ENCODE results near the gene ROBO1.

The ROBO1 gene

DNA sequence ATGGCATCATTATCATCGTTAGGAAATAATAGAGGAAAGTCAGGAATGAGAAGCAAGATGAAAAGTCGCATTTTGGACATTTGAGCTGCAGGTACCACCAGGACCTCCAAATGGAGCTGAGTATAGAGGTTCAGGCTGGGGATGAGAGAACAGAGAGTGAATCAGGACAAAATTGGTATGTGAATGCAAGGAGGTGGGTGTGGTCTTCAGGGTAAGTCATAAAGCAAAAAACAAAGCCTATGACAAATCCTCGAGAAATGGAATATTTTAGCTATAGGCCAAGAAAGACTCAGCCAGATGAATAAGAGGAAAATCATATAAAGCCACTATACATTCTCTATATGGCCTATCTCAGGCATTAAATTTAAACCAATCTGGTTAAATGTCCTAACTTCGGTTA is 841.3 kb downstream of the ROBO1 start:
- Mint-ChIP-seq H3K27me3 (no peaks in the 10 kb centered on the region), H3K27ac (no peak overlapping the region), H3K36me3 (ENCODE audit: low read depth) (no peaks in the 10 kb centered on the region), H3K4me3 (no peak overlapping the region), H3K9me3 (peaks cover 12% of the 10 kb centered on the region), H3K4me1 (ENCODE audit: low read depth) (no peaks in the 10 kb centered on the region)
- DNase-seq = no peak

DNA sequence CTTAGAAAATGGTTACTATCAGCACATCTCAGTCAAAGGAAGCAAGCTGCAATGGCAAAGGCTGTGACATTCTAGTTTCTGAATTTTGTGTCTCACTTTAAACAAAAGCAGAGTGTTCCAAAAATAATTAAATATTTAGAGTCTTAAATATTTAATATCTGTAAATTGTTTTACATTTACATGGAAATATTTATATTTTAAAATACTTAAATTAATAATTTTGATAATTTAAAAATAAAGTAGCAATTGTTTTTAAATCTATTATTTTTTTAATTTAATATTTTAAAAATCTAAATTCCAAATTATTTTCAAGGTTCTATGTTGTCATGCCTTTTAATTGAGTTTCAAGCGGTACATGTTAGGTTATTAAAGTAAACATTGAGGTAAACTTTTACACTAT is 843.1 kb downstream of the ROBO1 start:
- H3K4me3 Mint-ChIP-seq = no peak overlapping the region
- DNase-seq = no peak
- H3K9me3 Mint-ChIP-seq = peaks cover 9% of the 10 kb centered on the region
- H3K27ac Mint-ChIP-seq = no peak overlapping the region
- no peaks in the 10 kb centered on the region for H3K27me3 Mint-ChIP-seq
- H3K36me3 Mint-ChIP-seq (ENCODE audit: low read depth) = no peaks in the 10 kb centered on the region
- no peaks in the 10 kb centered on the region for H3K4me1 Mint-ChIP-seq (ENCODE audit: low read depth)

DNA sequence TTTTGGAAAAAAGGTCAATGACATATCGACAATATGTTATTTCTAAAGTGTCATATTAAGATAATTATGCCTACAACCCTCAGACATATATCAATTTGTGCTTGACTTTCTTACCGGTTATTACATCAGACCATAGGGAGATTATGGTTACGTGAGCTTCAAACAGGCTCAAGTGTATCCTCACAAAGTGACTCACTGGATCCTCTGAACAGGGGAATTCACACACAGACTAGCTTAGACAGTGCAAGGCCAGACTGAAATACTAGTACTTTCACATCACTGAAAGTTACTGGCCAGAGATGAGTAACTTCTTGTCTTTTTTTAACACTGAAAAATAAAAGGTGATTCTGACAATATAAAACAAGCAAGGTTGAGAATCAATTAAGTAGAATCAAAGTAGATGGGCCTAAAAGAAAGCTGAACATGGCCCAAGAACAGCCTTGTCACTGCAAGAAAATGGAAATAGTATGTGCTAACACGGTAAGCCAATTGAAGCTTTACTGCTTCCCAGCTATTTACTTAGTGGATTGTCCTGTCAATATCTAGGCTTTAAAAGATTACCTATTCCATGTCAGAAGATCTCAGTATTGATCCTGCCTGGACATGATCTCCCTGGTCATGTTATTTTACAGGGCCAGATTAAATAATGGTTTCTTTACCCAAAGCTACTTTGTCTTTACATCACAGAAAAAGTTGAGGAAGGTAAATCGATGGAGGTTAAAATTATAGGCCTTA is 848.6 kb downstream of the ROBO1 start:
- H3K36me3 Mint-ChIP-seq (ENCODE audit: low read depth) = no peaks in the 10 kb centered on the region
- no peak overlapping the region for H3K27ac Mint-ChIP-seq
- DNase-seq = no peak
- H3K4me1 Mint-ChIP-seq (ENCODE audit: low read depth) = no peaks in the 10 kb centered on the region
- H3K4me3 Mint-ChIP-seq = no peak overlapping the region
- peaks cover 9% of the 10 kb centered on the region for H3K9me3 Mint-ChIP-seq
- H3K27me3 Mint-ChIP-seq = no peaks in the 10 kb centered on the region

DNA sequence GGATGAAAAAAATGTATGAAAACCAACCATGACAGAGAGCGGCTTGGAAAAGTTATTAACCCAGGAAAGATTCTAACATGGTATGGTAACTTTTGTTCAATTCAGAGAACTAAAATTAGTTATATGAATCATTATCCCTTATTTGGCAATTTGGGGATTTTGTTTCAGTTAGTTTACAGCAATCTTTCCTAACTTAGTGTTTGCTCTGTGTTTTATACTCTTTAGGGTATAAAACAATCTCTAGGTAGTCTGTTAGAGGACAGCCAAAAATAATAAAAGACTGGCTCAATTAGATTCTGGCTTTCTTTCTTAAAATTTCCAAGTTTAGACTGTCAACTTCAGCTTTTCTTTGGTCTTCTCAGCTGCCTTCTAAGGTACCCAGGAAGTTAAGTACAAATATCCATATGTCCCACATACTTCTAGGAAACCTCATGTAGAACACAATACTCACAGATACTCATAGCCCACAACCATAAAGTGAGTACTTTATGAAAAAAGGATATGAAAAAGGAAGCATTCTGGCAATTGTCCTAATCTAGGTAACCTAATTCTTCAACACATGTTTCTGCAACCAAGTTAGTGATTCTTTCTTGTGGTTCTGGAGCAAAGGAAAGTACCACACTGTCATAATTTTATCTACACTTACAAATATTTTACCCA is 849.3 kb downstream of the ROBO1 start:
- no peak for DNase-seq
- Mint-ChIP-seq H3K4me3 (no peak overlapping the region), H3K27ac (no peak overlapping the region), H3K4me1 (ENCODE audit: low read depth) (no peaks in the 10 kb centered on the region), H3K27me3 (no peaks in the 10 kb centered on the region), H3K9me3 (peaks cover 10% of the 10 kb centered on the region), H3K36me3 (ENCODE audit: low read depth) (no peaks in the 10 kb centered on the region)

DNA sequence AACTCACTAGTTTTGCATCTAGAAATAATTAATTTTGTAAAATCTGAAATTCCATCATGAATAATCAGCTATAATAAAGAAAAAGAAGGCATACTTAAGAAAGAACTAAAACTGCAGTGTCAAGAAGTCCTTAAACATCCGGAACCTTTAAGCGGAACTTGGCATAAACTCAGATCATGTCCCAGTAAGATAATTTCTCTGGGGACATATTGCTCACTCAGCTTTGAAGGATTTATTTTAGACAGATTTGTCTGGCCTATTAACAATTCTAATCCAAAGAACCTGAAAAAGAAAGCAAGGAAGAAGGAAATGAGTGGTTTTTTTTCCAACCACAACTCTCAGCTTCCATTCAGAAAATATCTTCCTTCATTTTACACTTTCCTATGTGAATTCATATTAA is 850.3 kb downstream of the ROBO1 start:
- no peak overlapping the region for H3K27ac Mint-ChIP-seq
- H3K4me1 Mint-ChIP-seq (ENCODE audit: low read depth) = no peaks in the 10 kb centered on the region
- H3K4me3 Mint-ChIP-seq = no peak overlapping the region
- H3K36me3 Mint-ChIP-seq (ENCODE audit: low read depth) = no peaks in the 10 kb centered on the region
- no peak for DNase-seq
- H3K27me3 Mint-ChIP-seq = no peaks in the 10 kb centered on the region
- peaks cover 6% of the 10 kb centered on the region for H3K9me3 Mint-ChIP-seq

- H3K27me3 Mint-ChIP-seq = no peaks in the 10 kb centered on the region
- no peak overlapping the region for H3K27ac Mint-ChIP-seq
- H3K9me3 Mint-ChIP-seq = peaks cover 7% of the 10 kb centered on the region
- no peak overlapping the region for H3K4me3 Mint-ChIP-seq
- H3K36me3 Mint-ChIP-seq (ENCODE audit: low read depth) = no peaks in the 10 kb centered on the region
- H3K4me1 Mint-ChIP-seq (ENCODE audit: low read depth) = no peaks in the 10 kb centered on the region
- no peak for DNase-seq
Measured at GRCh38 chr3:78913711-78914110, 854.1 kb downstream of the ROBO1 start.

DNA sequence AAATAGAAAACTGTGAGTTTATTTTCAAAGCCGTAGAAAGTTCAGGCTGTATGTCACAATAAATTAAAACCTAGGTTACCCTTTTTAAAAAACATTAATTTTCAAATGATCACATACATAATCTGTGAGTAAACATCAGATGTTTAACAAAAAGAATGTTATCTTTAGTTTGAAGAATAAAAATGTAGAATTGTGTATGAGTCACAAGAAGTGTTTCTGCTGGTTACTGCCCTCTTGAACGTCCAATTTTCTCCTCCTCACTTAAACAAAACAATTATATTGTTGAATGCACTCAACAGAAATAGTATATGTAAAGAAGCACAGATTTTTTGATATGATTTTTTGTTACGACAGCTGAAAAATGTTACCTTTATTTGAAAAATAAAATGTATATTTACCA is 855.1 kb downstream of the ROBO1 start:
- no peak overlapping the region for H3K4me3 Mint-ChIP-seq
- H3K36me3 Mint-ChIP-seq (ENCODE audit: low read depth) = no peaks in the 10 kb centered on the region
- peaks cover 7% of the 10 kb centered on the region for H3K9me3 Mint-ChIP-seq
- H3K27me3 Mint-ChIP-seq = no peaks in the 10 kb centered on the region
- DNase-seq = no peak
- H3K27ac Mint-ChIP-seq = no peak overlapping the region
- no peaks in the 10 kb centered on the region for H3K4me1 Mint-ChIP-seq (ENCODE audit: low read depth)

DNA sequence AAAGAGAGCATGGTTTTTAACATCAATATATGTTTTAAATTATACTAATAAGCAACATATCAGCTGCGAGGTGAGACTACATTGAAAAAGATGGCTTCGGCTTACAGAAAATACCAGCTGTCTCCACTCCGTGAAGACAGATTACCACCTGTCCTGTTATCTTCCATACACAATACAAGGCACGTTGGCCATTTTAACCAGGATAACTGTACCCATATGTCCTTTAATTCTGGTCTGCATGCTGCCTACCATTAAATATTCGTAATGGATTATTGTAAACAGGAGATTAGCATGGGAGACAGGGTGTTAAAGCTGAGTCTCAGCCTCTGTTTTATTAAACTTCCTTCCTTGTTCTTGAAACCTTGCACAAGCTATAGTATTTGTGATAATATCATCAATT is 855.5 kb downstream of the ROBO1 start:
- Mint-ChIP-seq H3K4me3 (no peak overlapping the region), H3K9me3 (peaks cover 7% of the 10 kb centered on the region), H3K27ac (no peak overlapping the region), H3K36me3 (ENCODE audit: low read depth) (no peaks in the 10 kb centered on the region), H3K4me1 (ENCODE audit: low read depth) (no peaks in the 10 kb centered on the region), H3K27me3 (no peaks in the 10 kb centered on the region)
- DNase-seq = no peak

DNA sequence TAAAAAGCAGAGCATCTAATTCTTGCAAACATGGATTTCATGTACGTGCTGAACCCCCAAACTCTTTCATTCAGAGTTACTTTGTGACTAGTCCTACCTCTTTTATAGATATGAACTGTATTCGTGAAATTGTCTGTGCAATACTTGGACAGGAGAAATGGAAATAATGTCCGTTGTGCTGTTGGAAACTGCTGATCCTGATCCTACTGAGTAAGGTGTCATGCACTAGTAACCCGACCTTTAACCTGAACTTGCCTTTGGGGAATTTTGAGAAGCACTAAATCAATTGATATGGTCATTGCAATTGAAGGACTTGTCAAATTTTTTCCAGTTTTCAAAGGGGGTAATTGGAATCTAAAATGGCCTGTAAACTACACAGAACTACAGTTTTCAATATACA is 856.4 kb downstream of the ROBO1 start:
- H3K4me3 Mint-ChIP-seq = no peak overlapping the region
- H3K36me3 Mint-ChIP-seq (ENCODE audit: low read depth) = no peaks in the 10 kb centered on the region
- no peak overlapping the region for H3K27ac Mint-ChIP-seq
- DNase-seq = no peak
- no peaks in the 10 kb centered on the region for H3K4me1 Mint-ChIP-seq (ENCODE audit: low read depth)
- peaks cover 11% of the 10 kb centered on the region for H3K9me3 Mint-ChIP-seq
- H3K27me3 Mint-ChIP-seq = no peaks in the 10 kb centered on the region

- H3K9me3 Mint-ChIP-seq = peaks cover 12% of the 10 kb centered on the region
- H3K27ac Mint-ChIP-seq = no peak overlapping the region
- no peaks in the 10 kb centered on the region for H3K27me3 Mint-ChIP-seq
- no peaks in the 10 kb centered on the region for H3K36me3 Mint-ChIP-seq (ENCODE audit: low read depth)
- H3K4me3 Mint-ChIP-seq = no peak overlapping the region
- no peak for DNase-seq
- H3K4me1 Mint-ChIP-seq (ENCODE audit: low read depth) = no peaks in the 10 kb centered on the region
Measured at GRCh38 chr3:78908236-78908635, 859.6 kb downstream of the ROBO1 start.

DNA sequence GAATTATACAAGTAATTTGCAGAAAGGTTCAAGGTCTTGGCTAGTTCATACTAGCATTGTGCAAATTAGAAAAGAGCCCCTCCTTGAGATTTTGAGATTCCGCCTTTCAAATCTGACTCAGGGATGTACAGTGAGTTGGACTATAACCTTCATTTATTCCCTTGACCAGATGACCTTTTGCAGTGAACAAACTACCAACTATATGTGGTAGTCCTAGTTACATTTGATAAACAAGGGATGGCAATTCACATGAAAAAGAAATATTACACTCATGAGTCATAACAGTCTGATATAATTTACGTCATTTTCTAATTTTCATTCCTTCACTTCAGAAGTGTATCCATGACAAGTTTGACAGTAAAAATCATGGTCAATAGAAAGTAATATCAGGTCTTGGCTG is 860.4 kb downstream of the ROBO1 start:
- Mint-ChIP-seq H3K4me3 (no peak overlapping the region), H3K27ac (no peak overlapping the region), H3K36me3 (ENCODE audit: low read depth) (no peaks in the 10 kb centered on the region), H3K4me1 (ENCODE audit: low read depth) (no peaks in the 10 kb centered on the region), H3K9me3 (peaks cover 12% of the 10 kb centered on the region), H3K27me3 (no peaks in the 10 kb centered on the region)
- DNase-seq = no peak

DNA sequence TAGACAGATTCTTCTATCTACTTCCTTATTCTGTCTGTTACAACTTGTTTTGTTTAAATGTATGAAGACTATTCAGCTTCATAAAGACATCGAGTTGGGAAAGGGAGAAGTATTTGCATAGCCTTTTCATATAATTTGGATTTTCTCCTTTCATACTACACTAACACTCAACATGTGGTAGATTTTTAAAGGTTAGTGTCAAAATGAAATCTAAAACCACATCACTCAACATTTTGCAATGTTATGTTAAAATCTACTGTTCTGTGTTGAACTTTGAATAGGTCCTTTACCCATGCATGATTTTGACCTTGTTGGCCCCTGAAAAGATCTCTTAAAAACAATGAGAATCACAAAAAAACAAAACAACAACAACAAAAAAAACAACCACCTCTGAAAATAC is 860.9 kb downstream of the ROBO1 start:
- no peaks in the 10 kb centered on the region for H3K36me3 Mint-ChIP-seq (ENCODE audit: low read depth)
- H3K27me3 Mint-ChIP-seq = no peaks in the 10 kb centered on the region
- H3K27ac Mint-ChIP-seq = no peak overlapping the region
- H3K9me3 Mint-ChIP-seq = peaks cover 12% of the 10 kb centered on the region
- no peak overlapping the region for H3K4me3 Mint-ChIP-seq
- H3K4me1 Mint-ChIP-seq (ENCODE audit: low read depth) = no peaks in the 10 kb centered on the region
- no peak for DNase-seq

DNA sequence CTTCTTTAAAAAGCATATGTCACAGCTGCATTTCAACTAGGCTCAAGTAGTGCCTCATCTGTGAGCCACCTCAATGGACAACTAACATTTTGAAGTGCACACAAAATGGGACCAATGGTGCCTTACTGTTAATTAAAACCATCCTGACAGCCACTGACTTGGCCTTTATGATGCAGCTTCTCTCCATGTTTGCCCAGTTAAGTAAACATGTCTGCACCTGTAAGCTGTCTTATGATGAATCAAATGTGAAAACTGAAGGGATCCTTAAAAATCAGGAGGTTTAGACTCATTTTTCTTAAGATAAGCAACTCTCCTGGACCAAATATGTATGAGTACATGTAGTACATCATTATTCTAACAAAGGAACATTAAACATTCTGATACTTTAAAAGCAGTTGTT is 861.6 kb downstream of the ROBO1 start:
- Mint-ChIP-seq H3K4me3 (no peak overlapping the region), H3K36me3 (ENCODE audit: low read depth) (no peaks in the 10 kb centered on the region), H3K9me3 (peaks cover 12% of the 10 kb centered on the region), H3K27ac (no peak overlapping the region), H3K4me1 (ENCODE audit: low read depth) (no peaks in the 10 kb centered on the region), H3K27me3 (no peaks in the 10 kb centered on the region)
- DNase-seq = no peak

- Mint-ChIP-seq H3K4me1 (ENCODE audit: low read depth) (no peaks in the 10 kb centered on the region), H3K27me3 (no peaks in the 10 kb centered on the region), H3K4me3 (no peak overlapping the region), H3K27ac (no peak overlapping the region), H3K36me3 (ENCODE audit: low read depth) (no peaks in the 10 kb centered on the region), H3K9me3 (peaks cover 12% of the 10 kb centered on the region)
- DNase-seq = no peak
Measured at GRCh38 chr3:78905700-78906099, 862.1 kb downstream of the ROBO1 start.

DNA sequence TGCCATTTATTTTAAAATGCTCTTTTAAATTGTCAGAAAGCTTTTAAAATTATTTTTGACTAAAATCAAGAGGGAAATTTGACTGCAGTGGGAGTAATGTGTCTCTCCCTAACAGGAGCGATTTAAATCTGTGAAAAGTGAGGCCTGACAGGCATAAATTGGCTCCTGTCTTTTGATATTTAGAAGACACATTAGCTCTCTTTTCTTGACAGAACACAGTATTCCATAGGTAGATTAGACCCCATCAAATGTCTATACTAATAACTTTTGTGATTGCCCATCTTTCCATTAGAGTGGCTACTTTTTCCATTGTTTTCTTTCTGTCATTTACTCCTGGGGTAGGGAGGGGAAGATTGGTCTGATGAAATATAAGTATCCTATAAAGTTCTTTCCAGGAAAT is 866.3 kb downstream of the ROBO1 start:
- no peak overlapping the region for H3K4me3 Mint-ChIP-seq
- H3K36me3 Mint-ChIP-seq (ENCODE audit: low read depth) = no peaks in the 10 kb centered on the region
- no peak overlapping the region for H3K27ac Mint-ChIP-seq
- no peaks in the 10 kb centered on the region for H3K27me3 Mint-ChIP-seq
- H3K4me1 Mint-ChIP-seq (ENCODE audit: low read depth) = no peaks in the 10 kb centered on the region
- no peak for DNase-seq
- peaks cover 5% of the 10 kb centered on the region for H3K9me3 Mint-ChIP-seq

All from activated T-cell treated with anti-CD3 and anti-CD28 coated beads, Interleukin-2, amount 50 U/mL, for 24 hours (primary cell).